Skeletal muscle satellite cell (primary cell): Measurements from ENCODE around the gene SP6.

Experiments
- H3K27me3 ChIP-seq: 2 replicates; pipeline ENCODE4 v1.7.0; 2013; ENCODE audit warnings: low read length; ENCODE audit not compliant: control insufficient read depth, insufficient read depth
- H3K36me3 ChIP-seq: 2 replicates; pipeline ENCODE4 v1.7.0; 2013; ENCODE audit warnings: mild to moderate bottlenecking, control low read depth, low read length; ENCODE audit not compliant: insufficient read depth
- H3K4me1 ChIP-seq: 2 replicates; pipeline ENCODE4 v1.7.0; 2013; ENCODE audit warnings: low read length; ENCODE audit not compliant: control insufficient read depth, insufficient read depth
- H3K4me2 ChIP-seq: 2 replicates; pipeline ENCODE4 v1.7.0; 2013; ENCODE audit warnings: mild to moderate bottlenecking, low read length
- H3K4me3 ChIP-seq: 2 replicates; pipeline ENCODE4 v1.7.0; 2013; ENCODE audit warnings: low read length
- H3K9ac ChIP-seq: 2 replicates; pipeline ENCODE4 v1.7.0; 2013; ENCODE audit warnings: mild to moderate bottlenecking, low read depth, low read length, moderate library complexity
- H3K9me3 ChIP-seq: replicated peaks from 2 replicates; pipeline ENCODE4 v1.7.0; 2013; ENCODE audit warnings: mild to moderate bottlenecking, control low read depth, low read length

Gene SP6

DNA sequence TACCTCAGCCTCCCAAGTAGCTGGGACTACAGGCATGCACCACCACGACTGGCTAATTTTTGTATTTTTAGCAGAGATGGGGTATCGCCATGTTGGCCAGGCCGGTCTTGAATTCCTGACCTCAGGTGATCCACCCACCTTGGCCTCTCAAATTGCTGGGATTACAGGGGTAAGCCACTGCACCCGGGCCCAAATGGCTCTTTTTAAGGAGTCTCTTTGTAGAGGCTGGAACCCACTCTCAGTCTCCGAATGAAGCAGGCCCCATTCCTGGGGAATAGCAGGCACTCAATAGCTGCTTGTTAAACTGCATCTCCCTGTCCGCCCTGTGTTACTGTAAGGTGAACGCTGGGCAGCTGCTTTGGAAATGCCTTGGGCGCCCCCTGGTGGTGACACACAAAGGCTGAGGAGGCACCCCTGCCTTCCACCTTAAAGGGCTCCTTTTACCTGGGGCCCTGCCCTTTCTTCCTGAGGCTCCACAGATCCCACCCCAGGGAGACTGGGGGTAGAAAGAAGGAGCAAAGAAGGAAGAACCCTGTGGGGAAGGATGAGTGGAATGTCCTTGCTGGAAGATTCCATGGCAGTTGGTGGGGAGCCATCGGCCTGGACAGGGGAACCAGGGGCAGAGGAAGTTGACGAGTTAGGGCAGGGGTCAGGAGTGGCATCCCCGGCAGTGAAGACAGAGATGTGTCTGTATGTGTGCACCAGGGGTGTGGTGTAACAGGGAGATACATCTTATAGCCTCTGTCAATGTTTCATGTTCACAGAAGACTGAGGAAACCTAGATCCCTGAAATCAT lies 39.0 kb upstream of the SP6 start:
- H3K4me3 ChIP-seq = no peak overlapping the region
- H3K9ac ChIP-seq = no peak overlapping the region
- H3K27me3 ChIP-seq = no peaks in the 10 kb centered on the region
- peaks cover 5% of the 10 kb centered on the region for H3K4me1 ChIP-seq
- H3K9me3 ChIP-seq = no peaks in the 10 kb centered on the region
- no peaks in the 10 kb centered on the region for H3K36me3 ChIP-seq
- H3K4me2 ChIP-seq = no peak overlapping the region

DNA sequence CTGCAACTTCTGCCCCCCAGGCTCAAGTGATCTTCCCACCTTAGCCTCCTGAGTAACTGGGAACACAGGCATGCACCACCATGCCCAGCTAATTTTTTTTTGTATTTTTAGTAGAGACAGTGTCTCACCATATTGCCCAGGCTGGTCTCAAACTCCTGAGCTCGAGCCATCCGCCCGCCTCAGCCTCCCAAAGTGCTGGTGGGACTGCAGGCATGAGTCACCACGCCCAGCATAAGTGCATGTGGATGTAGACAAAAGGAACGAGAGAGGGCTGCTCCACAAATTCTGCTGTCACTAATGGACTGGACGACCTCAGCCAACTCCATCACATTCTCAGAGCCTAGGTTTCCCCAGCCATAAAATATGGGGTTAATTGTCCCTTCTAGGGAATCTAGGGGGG lies 37.3 kb upstream of the SP6 start:
- no peaks in the 10 kb centered on the region for H3K4me1 ChIP-seq
- H3K27me3 ChIP-seq = no peaks in the 10 kb centered on the region
- no peaks in the 10 kb centered on the region for H3K36me3 ChIP-seq
- H3K4me3 ChIP-seq = no peak overlapping the region
- no peak overlapping the region for H3K4me2 ChIP-seq
- no peak overlapping the region for H3K9ac ChIP-seq
- H3K9me3 ChIP-seq = no peaks in the 10 kb centered on the region

DNA sequence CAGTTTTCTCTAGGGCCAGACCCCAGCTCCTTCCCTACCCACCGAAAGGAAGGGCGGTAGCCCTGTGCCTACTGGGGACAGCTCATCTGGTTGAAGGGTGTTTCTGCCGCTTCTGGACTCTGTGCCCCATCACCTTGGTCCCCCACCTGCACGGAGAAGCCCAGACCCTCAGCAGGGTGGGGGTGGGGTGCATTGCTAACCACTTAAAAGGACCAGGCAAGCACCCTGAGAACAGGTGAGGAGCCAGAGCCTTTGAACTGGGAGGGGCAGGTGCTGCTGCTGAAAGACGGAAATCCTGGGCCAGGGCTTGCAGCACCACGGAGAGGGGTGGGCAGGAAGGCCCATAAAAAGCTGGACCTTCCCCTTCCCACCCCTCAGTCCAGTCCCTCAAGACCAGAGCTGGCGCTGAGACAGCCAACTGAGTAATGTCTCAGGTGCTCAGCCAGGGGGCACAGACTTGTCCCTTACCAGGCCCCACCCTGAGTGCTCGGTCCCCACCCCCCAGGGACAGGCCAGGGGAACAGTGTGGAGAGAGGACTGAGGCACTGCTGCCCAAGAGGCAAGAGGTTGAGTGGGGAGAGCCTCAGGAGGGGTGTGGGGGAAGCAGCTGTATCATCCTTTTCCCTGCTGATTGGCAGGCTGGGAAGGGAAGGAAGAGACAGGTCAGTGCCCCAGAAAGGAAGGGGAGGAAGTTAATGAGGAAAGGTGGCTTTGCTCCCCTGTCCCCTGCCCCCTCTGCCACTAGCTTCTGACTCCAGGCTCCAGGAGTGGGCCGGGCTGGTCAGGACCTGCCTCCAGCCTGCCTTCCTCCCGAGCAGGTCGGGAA lies 34.2 kb upstream of the SP6 start:
- Histone ChIP-seq H3K4me3 (no peak overlapping the region), H3K4me1 (peaks cover 11% of the 10 kb centered on the region), H3K4me2 (no peak overlapping the region), H3K27me3 (no peaks in the 10 kb centered on the region), H3K9ac (no peak overlapping the region), H3K9me3 (no peaks in the 10 kb centered on the region), H3K36me3 (no peaks in the 10 kb centered on the region)

DNA sequence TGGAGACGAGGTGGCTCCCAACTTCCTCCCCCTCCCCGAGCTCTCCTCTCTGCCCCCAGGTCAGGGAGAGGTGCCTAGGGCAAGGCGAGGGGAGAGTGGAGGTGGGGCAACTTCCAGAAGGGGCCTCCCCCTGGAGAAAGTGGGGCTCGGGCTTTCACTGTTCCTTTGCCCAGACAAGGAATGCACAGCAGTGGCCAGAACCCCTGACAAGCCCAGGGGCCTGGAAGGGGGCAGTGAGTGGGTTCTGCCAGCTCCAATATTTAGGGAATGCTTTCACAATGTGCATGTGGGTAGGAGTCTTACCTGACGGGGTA lies 33.4 kb upstream of the SP6 start:
- Histone ChIP-seq H3K36me3 (no peaks in the 10 kb centered on the region), H3K9me3 (no peaks in the 10 kb centered on the region), H3K4me1 (peaks cover 11% of the 10 kb centered on the region), H3K4me3 (no peak overlapping the region), H3K9ac (no peak overlapping the region), H3K4me2 (no peak overlapping the region), H3K27me3 (no peaks in the 10 kb centered on the region)

DNA sequence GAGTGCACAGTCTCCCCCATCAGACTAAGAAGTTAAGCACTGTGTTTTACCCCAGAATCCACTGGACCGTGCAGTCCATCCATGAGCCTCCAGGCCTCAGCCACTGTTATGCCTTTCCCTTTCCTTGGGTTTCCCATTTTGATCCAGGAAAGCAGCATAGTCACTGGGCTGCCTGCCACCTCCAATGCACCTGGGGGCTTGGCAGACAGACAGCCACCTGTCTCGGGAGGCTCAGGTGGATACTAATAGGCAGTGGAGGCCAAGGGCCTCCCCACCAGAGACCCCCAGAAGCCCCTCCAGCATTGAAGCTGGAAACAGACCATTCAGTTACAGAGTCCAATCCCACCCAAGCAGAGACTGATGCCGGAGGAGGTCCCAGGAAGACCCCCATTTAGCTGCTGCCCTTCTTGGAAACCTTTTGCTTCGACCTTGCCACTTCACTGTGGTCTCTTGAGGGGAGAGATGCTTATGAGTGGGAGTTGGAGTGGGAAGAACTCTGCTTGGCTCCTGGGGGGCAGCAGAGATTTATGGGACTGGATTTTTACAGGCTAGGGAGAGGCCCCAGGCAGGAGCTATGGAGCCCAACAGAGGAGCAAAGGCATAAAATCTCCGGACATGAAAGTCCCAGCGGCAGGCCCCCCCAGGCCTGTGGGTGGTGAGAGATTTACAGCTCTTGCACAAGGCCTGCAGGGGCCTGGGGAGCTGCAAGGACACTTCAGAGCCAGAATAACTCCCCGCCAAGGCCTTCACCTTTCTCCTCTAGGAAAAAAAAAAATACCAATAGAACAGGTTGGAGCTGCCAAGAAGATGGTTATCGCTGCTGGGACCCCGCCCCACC lies 32.8 kb upstream of the SP6 start:
- Histone ChIP-seq H3K4me3 (no peak overlapping the region), H3K4me2 (no peak overlapping the region), H3K9ac (no peak overlapping the region), H3K4me1 (peaks cover 12% of the 10 kb centered on the region), H3K36me3 (no peaks in the 10 kb centered on the region), H3K9me3 (no peaks in the 10 kb centered on the region), H3K27me3 (no peaks in the 10 kb centered on the region)

DNA sequence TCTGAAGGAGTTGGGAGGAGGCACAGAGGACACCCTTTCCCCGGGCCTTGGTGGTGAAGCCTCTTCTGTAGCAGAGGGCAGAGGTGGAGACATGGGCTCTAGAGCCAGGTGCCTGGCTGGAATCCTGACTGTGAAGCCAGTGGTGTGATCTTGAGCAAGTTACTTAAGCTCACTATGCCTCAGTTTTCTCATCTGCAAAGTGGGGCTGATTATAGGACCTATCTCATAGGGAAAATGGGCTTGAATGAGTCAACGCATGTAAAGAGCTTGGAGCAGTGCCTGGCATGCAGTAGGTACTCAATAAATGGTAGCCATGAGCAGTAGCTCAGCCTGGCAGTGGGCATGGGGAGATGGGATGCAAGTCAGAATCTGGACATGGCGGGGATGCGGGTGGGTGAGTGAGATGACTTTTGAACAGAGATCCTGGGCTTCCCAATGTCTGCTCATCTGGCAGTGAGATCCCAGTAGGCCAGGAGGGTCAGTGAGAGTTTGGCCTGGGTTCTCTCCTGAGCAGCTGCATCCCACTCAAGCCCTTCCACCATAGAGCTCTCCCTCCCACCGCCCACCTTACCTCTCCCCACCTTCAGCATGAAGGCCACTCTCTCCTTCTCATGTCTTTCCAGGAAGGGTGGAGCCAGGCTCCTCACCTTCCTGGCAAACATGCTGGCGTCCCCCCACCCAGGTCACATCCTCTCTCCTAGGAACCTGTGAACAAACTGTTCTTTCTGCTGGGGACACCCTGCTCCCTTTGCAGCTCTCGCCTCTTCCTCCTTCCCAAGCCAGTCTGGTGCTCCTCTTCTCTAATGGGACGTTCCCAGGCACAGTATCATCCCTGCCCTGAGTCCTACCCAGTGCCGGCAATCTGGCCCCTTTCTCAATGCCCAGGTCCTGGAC lies 32.0 kb upstream of the SP6 start:
- Histone ChIP-seq H3K9me3 (no peaks in the 10 kb centered on the region), H3K4me2 (peak overlapping the region; percentile 69), H3K36me3 (no peaks in the 10 kb centered on the region), H3K4me3 (peak overlapping the region; percentile 52), H3K9ac (peak overlapping the region; percentile 30), H3K4me1 (peaks cover 19% of the 10 kb centered on the region), H3K27me3 (peaks cover 4% of the 10 kb centered on the region)

DNA sequence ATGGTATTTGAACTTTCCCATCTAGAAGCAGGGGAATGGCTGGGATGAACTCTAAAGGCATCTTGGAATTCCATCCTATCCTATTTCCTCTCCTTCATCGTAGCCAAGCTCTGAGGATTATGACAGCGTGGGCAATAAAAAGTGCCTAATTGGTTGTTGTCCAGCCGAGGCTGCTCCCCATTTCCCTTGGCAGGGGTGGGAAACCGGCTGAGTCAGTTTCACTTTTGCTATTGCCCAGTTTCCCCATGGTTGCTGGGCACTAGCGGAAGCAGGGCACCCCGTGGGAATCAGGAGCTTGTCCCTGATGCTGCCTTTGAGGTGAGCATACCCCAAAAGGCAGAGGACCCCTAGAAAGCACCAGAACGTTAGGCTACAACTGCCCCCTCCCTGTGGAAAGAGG lies 31.3 kb upstream of the SP6 start:
- H3K4me3 ChIP-seq = peak overlapping the region; percentile 52
- peak overlapping the region; percentile 30 for H3K9ac ChIP-seq
- peak overlapping the region; percentile 69 for H3K4me2 ChIP-seq
- peaks cover 8% of the 10 kb centered on the region for H3K27me3 ChIP-seq
- no peaks in the 10 kb centered on the region for H3K9me3 ChIP-seq
- H3K36me3 ChIP-seq = no peaks in the 10 kb centered on the region
- H3K4me1 ChIP-seq = peaks cover 19% of the 10 kb centered on the region

DNA sequence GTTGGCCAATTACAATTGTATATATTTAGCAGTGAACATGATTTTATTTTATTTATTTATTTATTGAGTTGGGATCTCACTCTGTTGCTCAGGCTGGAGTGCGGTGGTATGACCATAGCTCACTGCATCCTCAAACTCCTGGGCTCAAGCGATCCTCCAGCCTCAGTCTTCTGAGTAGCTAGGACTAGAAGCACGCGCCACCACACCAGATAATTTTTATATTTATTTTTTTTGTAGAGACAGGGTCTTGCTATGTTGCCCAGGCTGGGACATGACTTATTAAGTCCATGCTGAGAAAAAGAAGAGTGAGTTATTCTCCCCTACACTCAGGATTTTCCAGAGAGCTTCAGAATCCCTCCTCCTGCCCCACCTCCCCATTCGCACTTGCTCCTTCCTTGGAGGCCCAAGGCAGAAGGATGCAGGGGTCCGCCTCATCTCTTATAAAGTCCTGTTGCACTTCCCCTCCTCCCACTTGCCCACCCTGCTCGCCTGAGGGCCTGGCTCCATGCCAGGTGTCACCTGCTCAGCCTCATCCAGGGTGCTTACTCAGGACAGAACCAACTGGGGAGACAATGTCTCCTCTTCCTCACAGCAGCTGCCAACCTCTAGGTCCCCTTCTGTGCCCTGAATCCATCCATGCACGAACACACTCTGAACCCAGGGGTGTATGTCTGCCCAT lies 29.0 kb upstream of the SP6 start:
- Histone ChIP-seq H3K4me1 (peaks cover 19% of the 10 kb centered on the region), H3K4me3 (no peak overlapping the region), H3K9me3 (no peaks in the 10 kb centered on the region), H3K27me3 (peaks cover 15% of the 10 kb centered on the region), H3K9ac (no peak overlapping the region), H3K36me3 (no peaks in the 10 kb centered on the region), H3K4me2 (no peak overlapping the region)

DNA sequence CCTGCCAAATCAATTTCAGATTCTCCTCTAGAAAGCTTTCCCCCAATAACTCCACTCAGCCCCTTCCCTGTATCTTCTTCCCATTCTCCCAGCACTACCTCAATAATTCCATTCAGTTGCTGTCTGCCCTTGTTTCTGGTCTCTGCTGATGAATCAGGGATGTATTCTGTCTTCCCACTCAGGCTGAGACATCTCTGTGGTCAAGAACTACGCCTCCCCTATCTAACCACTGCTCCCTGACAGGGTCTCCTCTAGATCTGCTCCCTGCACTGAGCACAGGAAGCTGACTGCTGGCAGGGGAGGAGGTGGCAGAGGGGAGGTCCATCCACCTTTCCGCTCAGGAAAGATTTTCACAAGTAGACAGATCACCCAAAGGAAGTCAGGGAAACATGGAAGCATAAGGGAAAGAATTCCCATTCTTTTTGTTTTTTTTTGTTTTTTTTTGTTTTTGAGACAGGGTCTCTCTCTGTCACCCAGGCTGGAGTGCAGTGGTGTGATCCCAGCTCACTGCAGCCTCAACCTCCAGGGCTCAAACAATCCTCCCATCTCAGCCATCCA lies 28.1 kb upstream of the SP6 start:
- Histone ChIP-seq H3K4me3 (no peak overlapping the region), H3K4me1 (peaks cover 19% of the 10 kb centered on the region), H3K9me3 (no peaks in the 10 kb centered on the region), H3K27me3 (peaks cover 22% of the 10 kb centered on the region), H3K36me3 (no peaks in the 10 kb centered on the region), H3K9ac (no peak overlapping the region), H3K4me2 (peak overlapping the region; percentile 16)
